Neural progenitor cell (in vitro differentiated cells): Measurements from ENCODE around the gene PCDHA7. TPM values are rescaled to one million over a fixed set of nuclear protein-coding genes. Genes with fewer than 3 reads are reported as not detected.
"Not testable (repeated sequence)": the region's sequence is repeated elsewhere in the genome, so short reads cannot be mapped to it uniquely, and the experiment has no call there.

Experiments
- DNase-seq: peaks from one replicate; pipeline ENCODE4 v3.0.0-alpha.2; 2016; ENCODE audit warnings: low spot score
- H2AFZ ChIP-seq: fragments of 200-600 bp; sonication (generic); replicated peaks from 2 replicates; pipeline ENCODE4 v1.6.1; 2016; ENCODE audit warnings: antibody characterized with exemption
- H3F3A ChIP-seq: fragments of 200-600 bp; sonication (generic); 2 replicates; pipeline ENCODE4 v1.6.1; 2016; ENCODE audit warnings: antibody characterized with exemption, low read depth
- H3K27ac ChIP-seq: fragments of 200-600 bp; sonication (generic); 2 replicates; pipeline ENCODE4 v1.5.1; 2016; ENCODE audit warnings: mild to moderate bottlenecking
- H3K27me3 ChIP-seq: fragments of 200-600 bp; sonication (generic); 2 replicates; pipeline ENCODE4 v1.6.1; 2016; ENCODE audit warnings: mild to moderate bottlenecking, moderate library complexity
- H3K36me3 ChIP-seq: fragments of 200-600 bp; sonication (generic); 2 replicates; pipeline ENCODE4 v1.5.1; 2016
- H3K4me1 ChIP-seq: fragments of 200-600 bp; sonication (generic); 2 replicates; pipeline ENCODE4 v1.6.1; 2016; ENCODE audit warnings: mixed run types
- H3K4me2 ChIP-seq: fragments of 200-600 bp; sonication (generic); 2 replicates; pipeline ENCODE4 v1.6.1; 2016
- H3K4me3 ChIP-seq: fragments of 200-600 bp; sonication (generic); 2 replicates; pipeline ENCODE4 v1.5.1; 2016
- H3K79me2 ChIP-seq: fragments of 200-600 bp; sonication (generic); 2 replicates; pipeline ENCODE4 v1.6.1; 2016; ENCODE audit warnings: low read depth
- H3K9ac ChIP-seq: fragments of 200-600 bp; sonication (generic); 2 replicates; pipeline ENCODE4 v1.6.1; 2016
- H3K9me3 ChIP-seq: fragments of 200-600 bp; sonication (generic); 2 replicates; pipeline ENCODE4 v1.5.1; 2016; ENCODE audit warnings: low read depth
- H4K20me1 ChIP-seq: fragments of 200-600 bp; sonication (generic); 2 replicates; pipeline ENCODE4 v1.6.1; 2016; ENCODE audit warnings: low read depth
- H3K27ac Mint-ChIP-seq: 3 replicates; pipeline ENCODE4 v1.8.0; 2021; ENCODE audit warnings: mixed read lengths
- H3K27me3 Mint-ChIP-seq: 2 replicates; pipeline ENCODE4 v1.8.0; 2022; ENCODE audit warnings: low read depth, mild to moderate bottlenecking, inconsistent platforms, moderate library complexity, mixed read lengths; ENCODE audit not compliant: insufficient read depth
- H3K36me3 Mint-ChIP-seq: 3 replicates; pipeline ENCODE4 v1.8.0; 2021; ENCODE audit warnings: mixed read lengths
- H3K4me1 Mint-ChIP-seq: 3 replicates; pipeline ENCODE4 v1.8.0; 2021; ENCODE audit warnings: mixed read lengths
- H3K4me3 Mint-ChIP-seq: 3 replicates; pipeline ENCODE4 v1.8.0; 2021; ENCODE audit warnings: mild to moderate bottlenecking, moderate library complexity, mixed read lengths
- H3K9me3 Mint-ChIP-seq: 3 replicates; pipeline ENCODE4 v1.8.0; 2020; ENCODE audit warnings: mixed read lengths
- CTCF ChIP-seq: fragments of 200-600 bp; sonication (generic); IDR thresholded peaks from 2 replicates; pipeline ENCODE4 v1.5.1; 2017; ENCODE audit warnings: antibody characterized with exemption, mild to moderate bottlenecking
- EZH2 ChIP-seq: fragments of 200-600 bp; sonication (generic); IDR thresholded peaks from 2 replicates; pipeline ENCODE4 v1.6.1; 2017; ENCODE audit warnings: antibody characterized with exemption, mild to moderate bottlenecking, moderate library complexity
- EZH2phosphoT487 ChIP-seq: fragments of 200-600 bp; sonication (generic); IDR thresholded peaks from 2 replicates; pipeline ENCODE4 v1.6.1; 2017; ENCODE audit warnings: antibody characterized with exemption
- total RNA-seq: library from RNA; depleted of rRNA; stranded (reverse); fragments of >200 nt; gene quantifications from 2 replicates; pipeline ENCODE4 v1.2.3, GENCODE V29; 2015; ENCODE audit warnings: low replicate concordance

Gene PCDHA7
- total RNA-seq, 1 donor from 2014 or later, result 0.36 TPM

- Histone ChIP-seq H3K9ac (no peak overlapping the region), H3K36me3 (no peaks in the 10 kb centered on the region), H3K4me2 (no peak overlapping the region), H3K4me3 (no peak overlapping the region), H3K4me1 (no peaks in the 10 kb centered on the region), H2AFZ (no peak overlapping the region), H3K9me3 (peaks cover 12% of the 10 kb centered on the region), H3K79me2 (no peaks in the 10 kb centered on the region), H3K27me3 (no peaks in the 10 kb centered on the region), H3F3A (no peaks in the 10 kb centered on the region), H3K27ac (no peak overlapping the region), H4K20me1 (no peaks in the 10 kb centered on the region)
- H3K4me3 Mint-ChIP-seq, result no peak overlapping the region
- H3K27me3 Mint-ChIP-seq, result no peaks in the 10 kb centered on the region
- TF ChIP-seq CTCF, result no peak
- TF ChIP-seq EZH2, result no peak
- TF ChIP-seq EZH2phosphoT487, result no peak
- peaks cover 53% of the 10 kb centered on the region for H3K9me3 Mint-ChIP-seq
- H3K36me3 Mint-ChIP-seq, result peaks cover 9% of the 10 kb centered on the region
- no peaks in the 10 kb centered on the region for H3K4me1 Mint-ChIP-seq
- no peak for DNase-seq
- H3K27ac Mint-ChIP-seq, result no peak overlapping the region
These were observed 43.0 kb upstream of the PCDHA7 start for GRCh38 chr5:140791089-140791488.

- Histone ChIP-seq H3K4me3 (peak within 1 kb of the TSS; percentile 81), H3K4me2 (peak within 1 kb of the TSS; percentile 75), H3F3A (no peaks in the 10 kb centered on the region), H3K36me3 (peaks cover 9% of the 10 kb centered on the region), H3K79me2 (no peaks in the 10 kb centered on the region), H3K27ac (no peak within 1 kb of the TSS), H4K20me1 (no peaks in the 10 kb centered on the region), H3K9me3 (peaks cover 14% of the 10 kb centered on the region), H3K9ac (peak within 1 kb of the TSS; percentile 42), H2AFZ (peak within 1 kb of the TSS; percentile 99), H3K27me3 (no peaks in the 10 kb centered on the region), H3K4me1 (no peaks in the 10 kb centered on the region)
- TF ChIP-seq EZH2 (peak; percentile 42), EZH2phosphoT487 (no peak), CTCF (peak; percentile 70)
- no peaks in the 10 kb centered on the region for H3K27me3 Mint-ChIP-seq
- H3K9me3 Mint-ChIP-seq, result peaks cover 39% of the 10 kb centered on the region
- no peak within 1 kb of the TSS for H3K4me3 Mint-ChIP-seq
- H3K27ac Mint-ChIP-seq, result no peak within 1 kb of the TSS
- H3K4me1 Mint-ChIP-seq, result no peaks in the 10 kb centered on the region
- DNase-seq, result peak; percentile 77
- H3K36me3 Mint-ChIP-seq, result peaks cover 13% of the 10 kb centered on the region
These were observed 39.3 kb upstream of the PCDHA7 start, which contains the start of gene PCDHA2 for GRCh38 chr5:140794595-140795258. TSS of gene PCDHA2 (plus strand) at chr5:140794852.

- DNase-seq, result peak; percentile 50
- no peaks in the 10 kb centered on the region for H3F3A ChIP-seq
- Mint-ChIP-seq H3K36me3 (peaks cover 16% of the 10 kb centered on the region), H3K9me3 (peaks cover 37% of the 10 kb centered on the region), H3K4me1 (no peaks in the 10 kb centered on the region), H3K27ac (no peak overlapping the region), H3K27me3 (no peaks in the 10 kb centered on the region), H3K4me3 (no peak overlapping the region)
- H3K27ac ChIP-seq, result no peak overlapping the region
- H3K4me3 ChIP-seq, result peak overlapping the region; percentile 81
- peak overlapping the region; percentile 75 for H3K4me2 ChIP-seq
- no peaks in the 10 kb centered on the region for H4K20me1 ChIP-seq
- peaks cover 14% of the 10 kb centered on the region for H3K9me3 ChIP-seq
- H3K27me3 ChIP-seq, result no peaks in the 10 kb centered on the region
- peaks cover 13% of the 10 kb centered on the region for H3K36me3 ChIP-seq
- H3K79me2 ChIP-seq, result no peaks in the 10 kb centered on the region
- peak overlapping the region; percentile 99 for H2AFZ ChIP-seq
- no peak for TF ChIP-seq EZH2phosphoT487
- TF ChIP-seq EZH2, result no peak
- TF ChIP-seq CTCF, result peak; percentile 57
- no peak overlapping the region for H3K9ac ChIP-seq
- H3K4me1 ChIP-seq, result no peaks in the 10 kb centered on the region
These were observed 38.8 kb upstream of the PCDHA7 start for GRCh38 chr5:140795259-140795641.

GRCh38 chr5:140796072-140796717 is 37.9 kb upstream of the PCDHA7 start:
- not testable (repeated sequence) for H3K9ac ChIP-seq, H4K20me1 ChIP-seq, H3K27ac ChIP-seq, DNase-seq, H3K4me1 ChIP-seq, H3K27me3 ChIP-seq, H3K4me1 Mint-ChIP-seq, H3K79me2 ChIP-seq, H3K27ac Mint-ChIP-seq, H2AFZ ChIP-seq, H3K4me3 Mint-ChIP-seq, H3K4me3 ChIP-seq, H3F3A ChIP-seq, H3K27me3 Mint-ChIP-seq, H3K4me2 ChIP-seq
- Histone ChIP-seq H3K36me3 (peaks cover 13% of the 10 kb centered on the region), H3K9me3 (peaks cover 14% of the 10 kb centered on the region)
- Mint-ChIP-seq H3K36me3 (peaks cover 20% of the 10 kb centered on the region), H3K9me3 (peaks cover 44% of the 10 kb centered on the region)
